Measurements from ENCODE around the gene INO80E. TPM values are rescaled to one million over a fixed set of nuclear protein-coding genes. Genes with fewer than 3 reads are reported as not detected.
"Not testable (repeated sequence)": the region's sequence is repeated elsewhere in the genome, so short reads cannot be mapped to it uniquely, and the experiment has no call there.

INO80E gene
- total and polyA plus RNA-seq, 12 donors = 23.2 to 80.4 (median 31.1) TPM

- DNase-seq (no peak), ATAC-seq (no peak)
- no peak overlapping the region for H3K4me3 ChIP-seq
- intact Hi-C loops (cut with DNase I) = loop anchor here in 2 of 10 donors (10.0 kb wide), 2 partner anchors 82 to 322 kb away; no protein-coding TSS in a partner anchor
- H3K27ac ChIP-seq = no peak overlapping the region
- TF ChIP-seq CTCF (IDR thresholded peaks at IDR 0.05) = no peak
- WGBS, 2 donors = 73 to 74% methylated on average over 8 of the region's 8 CpGs
- peaks cover 0 to 13% (median 10%) of the 10 kb centered on the region in 7 donors for H3K27me3 ChIP-seq
- no peaks in the 10 kb centered on the region for H3K36me3 ChIP-seq
- H3K9me3 ChIP-seq = no peaks in the 10 kb centered on the region
- peaks cover 0 to 16% (median 8%) of the 10 kb centered on the region in 9 donors for H3K4me1 ChIP-seq
Observed at GRCh38 chr16:30016555-30017276, 20.7 kb downstream of the INO80E start.

GRCh38 chr16:30017277-30017656, 21.2 kb downstream of the INO80E start:
- H3K36me3 ChIP-seq = no peaks in the 10 kb centered on the region
- DNase-seq (no peak), ATAC-seq (no peak)
- no peaks in the 10 kb centered on the region for H3K9me3 ChIP-seq
- no peak for TF ChIP-seq CTCF (IDR thresholded peaks at IDR 0.05)
- no peak overlapping the region for H3K4me3 ChIP-seq
- peaks cover 0 to 12% (median 9%) of the 10 kb centered on the region in 9 donors for H3K4me1 ChIP-seq
- intact Hi-C loops (cut with DNase I) = loop anchor here in 2 of 10 donors (10.0 kb wide), 2 partner anchors 82 to 322 kb away; no protein-coding TSS in a partner anchor
- peaks cover 0 to 8% (median 5%) of the 10 kb centered on the region in 7 donors for H3K27me3 ChIP-seq
- WGBS, 2 donors = 93 to 98% methylated on average over 2 of the region's 2 CpGs
- H3K27ac ChIP-seq = no peak overlapping the region

GRCh38 chr16:30017937-30018336, 21.9 kb downstream of the INO80E start:
- intact Hi-C loops (cut with DNase I) = loop anchor here in 2 of 10 donors (10.0 kb wide), 2 partner anchors 83 to 323 kb away; no protein-coding TSS in a partner anchor
- not testable (repeated sequence) for H3K27me3 ChIP-seq, H3K4me3 ChIP-seq, H3K27ac ChIP-seq, DNase-seq, ATAC-seq, H3K9me3 ChIP-seq, H3K36me3 ChIP-seq
- WGBS, 2 donors = 90 to 91% methylated on average over 4 of the region's 4 CpGs
- peaks cover 0 to 12% (median 9%) of the 10 kb centered on the region in 9 donors for H3K4me1 ChIP-seq

GRCh38 chr16:30018731-30019158, 22.7 kb downstream of the INO80E start:
- ATAC-seq = no peak
- H3K27me3 ChIP-seq = peaks cover 0 to 2% (median 0%) of the 10 kb centered on the region in 7 donors
- peaks cover 0 to 12% (median 9%) of the 10 kb centered on the region in 9 donors for H3K4me1 ChIP-seq
- DNase-seq = no peak
- no peaks in the 10 kb centered on the region for H3K9me3 ChIP-seq
- TF ChIP-seq CTCF (IDR thresholded peaks at IDR 0.05) = no peak
- H3K36me3 ChIP-seq = no peaks in the 10 kb centered on the region
- H3K27ac ChIP-seq = no peak overlapping the region
- WGBS, 2 donors = 62 to 74% methylated on average over 4 of the region's 4 CpGs
- intact Hi-C loops (cut with DNase I) = loop anchor here in 2 of 10 donors (10.0 kb wide), 2 partner anchors 84 to 324 kb away; no protein-coding TSS in a partner anchor
- H3K4me3 ChIP-seq = no peak overlapping the region
